ENCODE data around the gene OPN1SW. TPM values are rescaled to one million over a fixed set of nuclear protein-coding genes. Genes with fewer than 3 reads are reported as not detected.

OPN1SW gene, protein sequence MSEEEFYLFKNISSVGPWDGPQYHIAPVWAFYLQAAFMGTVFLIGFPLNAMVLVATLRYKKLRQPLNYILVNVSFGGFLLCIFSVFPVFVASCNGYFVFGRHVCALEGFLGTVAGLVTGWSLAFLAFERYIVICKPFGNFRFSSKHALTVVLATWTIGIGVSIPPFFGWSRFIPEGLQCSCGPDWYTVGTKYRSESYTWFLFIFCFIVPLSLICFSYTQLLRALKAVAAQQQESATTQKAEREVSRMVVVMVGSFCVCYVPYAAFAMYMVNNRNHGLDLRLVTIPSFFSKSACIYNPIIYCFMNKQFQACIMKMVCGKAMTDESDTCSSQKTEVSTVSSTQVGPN
- total RNA-seq (2014; rRNA removed; shearing (Covaris generic)) = not detected in 2 replicates

DNA sequence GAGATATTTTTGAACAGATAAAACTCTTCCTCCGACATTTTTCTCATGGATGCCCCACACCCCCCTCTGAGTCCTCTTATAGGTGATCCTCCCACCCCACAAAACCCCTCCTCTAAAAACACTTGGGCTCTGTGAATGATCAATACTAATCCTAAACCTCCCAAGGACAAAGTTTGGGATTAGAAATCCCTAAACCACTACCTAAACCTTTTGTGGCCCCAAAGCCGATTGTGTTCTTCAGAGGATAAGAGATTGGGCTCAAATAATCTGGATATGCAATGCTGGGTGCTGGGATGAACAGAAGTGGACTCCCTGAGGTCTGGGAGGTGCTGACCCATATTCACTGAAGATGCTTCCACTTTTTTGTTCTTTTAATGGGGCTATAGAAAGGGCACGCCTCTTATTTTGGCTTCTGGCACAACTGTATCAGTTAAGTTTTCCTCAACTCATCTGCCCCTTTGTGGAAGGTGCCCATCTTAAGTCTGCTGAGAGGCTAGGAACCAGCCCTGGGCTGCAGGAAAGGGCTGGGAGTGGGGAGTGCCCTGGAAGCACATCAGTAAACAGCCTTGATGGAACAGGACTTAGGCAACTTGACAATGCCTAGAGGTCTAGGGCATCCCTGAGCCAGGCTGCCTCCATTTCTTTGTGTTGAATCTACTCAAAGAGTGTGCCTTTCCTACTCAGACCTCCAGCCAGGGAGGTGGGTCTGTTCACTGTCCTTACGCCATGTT lies at the start of gene OPN1SW:
Gene OPN1SW, minus strand, starts transcription at position 51 of the 731 bp plus-strand sequence. Its CDS starts 13 bp downstream, at position 38.
- 0 out of 2 replicates have a peak, but pooled peaks cover 7% of the 10 kb centered on the region for H3K4me1 ChIP-seq (replicated peaks)
- H3K36me3 ChIP-seq = peaks cover 38% of the 10 kb centered on the region
- no peaks in the 10 kb centered on the region for H3K9me3 ChIP-seq (replicated peaks)
- DNase-seq (ENCODE audit: low read depth in 1 of 2, low spot score in 2 of 2) = no peak
- no peak within 1 kb of the TSS for H3K27ac ChIP-seq
- no peaks in the 10 kb centered on the region for H3K27me3 ChIP-seq (replicated peaks)
- no peak within 1 kb of the TSS for H3K4me3 ChIP-seq

DNA sequence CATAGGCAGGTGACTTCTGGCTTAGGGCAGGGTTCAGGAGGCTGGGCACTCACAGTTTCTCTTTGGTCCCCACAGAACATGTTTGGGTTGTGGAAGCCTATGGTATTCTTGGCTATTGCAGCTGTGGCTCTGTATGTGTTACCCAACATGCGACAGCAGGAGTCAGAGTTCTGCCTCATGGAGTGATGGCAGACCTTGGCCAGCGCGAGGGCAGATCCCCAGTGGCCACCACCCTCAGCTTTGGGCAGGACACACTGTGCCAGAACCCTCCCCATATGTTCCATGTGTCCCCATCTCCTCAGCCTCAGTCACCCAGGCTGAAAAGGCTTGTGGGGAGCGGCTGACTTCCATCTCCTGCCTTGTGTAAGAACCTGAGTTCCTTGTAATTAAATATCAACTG lies 46.1 kb upstream of the OPN1SW start:
- H3K9me3 ChIP-seq (replicated peaks) = no peaks in the 10 kb centered on the region
- no peaks in the 10 kb centered on the region for H3K36me3 ChIP-seq
- H3K4me1 ChIP-seq (replicated peaks) = no peaks in the 10 kb centered on the region
- no peak for DNase-seq (ENCODE audit: low read depth in 1 of 2, low spot score in 2 of 2)
- H3K27ac ChIP-seq = no peak overlapping the region
- no peak overlapping the region for H3K4me3 ChIP-seq
- no peaks in the 10 kb centered on the region for H3K27me3 ChIP-seq (replicated peaks)

DNA sequence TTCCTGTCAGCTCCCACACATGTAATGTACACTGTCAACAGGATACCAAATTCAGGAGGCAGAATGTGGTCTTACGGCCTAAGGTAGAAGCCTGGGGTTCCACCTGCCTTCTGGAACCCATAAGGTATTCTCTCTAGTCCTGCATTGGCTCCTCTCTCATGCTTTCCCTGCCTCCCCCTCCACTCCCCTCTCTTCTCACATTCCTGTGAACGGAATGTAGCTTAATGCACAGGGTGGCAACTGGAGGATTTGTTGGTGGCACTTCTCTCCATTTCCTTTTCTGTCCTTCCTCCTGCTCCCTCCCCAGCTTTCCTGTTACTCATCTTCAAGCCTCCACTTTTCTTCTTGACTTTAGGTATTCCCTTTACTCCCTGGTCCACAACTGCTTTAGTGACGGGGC lies 43.1 kb upstream of the OPN1SW start:
- no peak overlapping the region for H3K4me3 ChIP-seq
- no peaks in the 10 kb centered on the region for H3K27me3 ChIP-seq (replicated peaks)
- H3K36me3 ChIP-seq = no peaks in the 10 kb centered on the region
- DNase-seq (ENCODE audit: low read depth in 1 of 2, low spot score in 2 of 2) = no peak
- H3K4me1 ChIP-seq (replicated peaks) = no peaks in the 10 kb centered on the region
- H3K9me3 ChIP-seq (replicated peaks) = no peaks in the 10 kb centered on the region
- no peak overlapping the region for H3K27ac ChIP-seq

DNA sequence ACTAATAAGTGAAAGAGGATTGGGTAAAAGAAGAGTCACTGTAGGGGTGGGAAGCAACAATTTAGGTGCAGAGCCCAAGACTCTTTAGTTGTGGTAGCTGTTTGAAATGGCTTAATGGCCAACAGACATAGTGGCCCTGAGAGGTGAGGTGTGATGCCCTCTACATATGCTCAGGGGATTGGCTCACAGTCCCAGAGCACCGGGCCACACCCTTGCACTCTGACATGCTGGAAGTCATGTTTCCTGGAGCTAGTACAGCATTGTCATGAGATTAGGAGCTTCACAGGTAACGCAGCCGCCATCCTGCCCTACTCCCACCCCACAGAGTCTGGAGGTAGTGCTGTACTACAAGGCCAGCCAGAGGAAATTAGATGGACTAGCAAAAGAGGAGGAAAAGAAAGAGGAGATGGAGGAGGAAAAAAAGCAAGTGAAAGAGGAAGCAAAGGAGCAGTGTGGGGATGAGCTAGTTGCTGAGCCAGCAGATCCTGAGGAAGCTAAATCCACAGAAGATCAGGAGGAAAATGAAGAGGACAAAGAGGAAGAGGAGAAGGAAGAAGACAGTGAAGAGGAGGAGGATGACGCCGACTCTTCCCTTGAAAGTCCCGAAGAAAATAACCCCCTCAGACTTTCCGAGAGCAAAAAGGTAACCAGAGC lies 39.8 kb upstream of the OPN1SW start:
- Histone ChIP-seq H3K27ac (no peak overlapping the region), H3K27me3 (replicated peaks) (no peaks in the 10 kb centered on the region), H3K36me3 (no peaks in the 10 kb centered on the region), H3K4me1 (replicated peaks) (no peaks in the 10 kb centered on the region), H3K9me3 (replicated peaks) (no peaks in the 10 kb centered on the region), H3K4me3 (no peak overlapping the region)
- no peak for DNase-seq (ENCODE audit: low read depth in 1 of 2, low spot score in 2 of 2)

DNA sequence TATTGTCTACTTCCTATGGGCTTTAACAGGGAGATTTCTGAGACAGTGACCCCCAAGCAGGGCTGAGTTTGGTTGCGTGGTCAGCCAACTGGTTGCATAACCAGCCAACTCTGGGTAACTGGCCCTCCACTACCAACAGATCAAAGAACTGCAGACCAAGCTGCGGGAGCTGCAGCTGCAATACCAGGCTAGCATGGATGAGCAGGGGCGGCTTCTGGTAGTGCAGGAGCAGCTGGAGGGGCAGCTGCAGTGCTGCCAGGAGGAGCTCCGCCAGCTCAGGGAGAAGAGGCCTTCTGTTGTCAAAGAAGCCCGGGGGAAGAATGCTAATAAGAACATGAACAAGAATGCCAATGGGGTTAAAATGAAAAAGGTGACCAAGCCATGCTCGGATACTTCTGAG lies 38.9 kb upstream of the OPN1SW start:
- no peak for DNase-seq (ENCODE audit: low read depth in 1 of 2, low spot score in 2 of 2)
- Histone ChIP-seq H3K9me3 (replicated peaks) (no peaks in the 10 kb centered on the region), H3K27me3 (replicated peaks) (no peaks in the 10 kb centered on the region), H3K4me3 (no peak overlapping the region), H3K4me1 (replicated peaks) (no peaks in the 10 kb centered on the region), H3K27ac (no peak overlapping the region), H3K36me3 (no peaks in the 10 kb centered on the region)

DNA sequence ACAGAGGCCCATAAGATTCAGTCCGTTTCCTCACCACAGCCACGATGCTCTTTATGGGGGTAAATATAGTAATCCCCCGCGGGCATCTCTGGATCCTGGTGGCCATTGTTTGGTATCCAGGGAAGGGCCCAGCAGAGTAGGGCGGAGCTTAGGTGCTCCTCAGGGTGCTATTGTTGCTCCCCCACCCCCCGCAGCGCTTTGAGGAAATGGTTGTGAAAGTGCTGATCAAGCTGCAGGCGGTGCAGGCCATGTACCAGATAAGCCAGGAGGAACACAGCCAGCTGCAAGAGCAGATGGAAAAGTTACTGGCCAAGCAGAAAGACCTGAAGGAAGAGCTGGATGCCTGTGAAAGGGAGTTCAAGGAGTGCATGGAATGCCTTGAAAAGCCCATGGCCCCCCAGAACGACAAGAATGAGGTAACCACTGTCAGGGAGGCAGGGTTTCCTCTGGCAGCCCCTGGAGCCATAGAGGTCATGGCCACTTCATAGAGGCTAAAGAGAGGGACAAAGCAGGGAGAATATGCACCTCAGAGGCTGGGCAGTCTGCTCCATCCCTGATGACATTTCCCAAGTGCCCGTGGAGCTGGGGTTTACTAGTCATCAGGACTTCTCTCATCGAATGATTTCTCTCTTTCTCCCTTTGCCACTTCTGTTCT lies 37.0 kb upstream of the OPN1SW start:
- Histone ChIP-seq H3K27me3 (replicated peaks) (no peaks in the 10 kb centered on the region), H3K4me1 (replicated peaks) (no peaks in the 10 kb centered on the region), H3K9me3 (replicated peaks) (no peaks in the 10 kb centered on the region), H3K27ac (no peak overlapping the region), H3K4me3 (no peak overlapping the region), H3K36me3 (no peaks in the 10 kb centered on the region)
- no peak for DNase-seq (ENCODE audit: low read depth in 1 of 2, low spot score in 2 of 2)

DNA sequence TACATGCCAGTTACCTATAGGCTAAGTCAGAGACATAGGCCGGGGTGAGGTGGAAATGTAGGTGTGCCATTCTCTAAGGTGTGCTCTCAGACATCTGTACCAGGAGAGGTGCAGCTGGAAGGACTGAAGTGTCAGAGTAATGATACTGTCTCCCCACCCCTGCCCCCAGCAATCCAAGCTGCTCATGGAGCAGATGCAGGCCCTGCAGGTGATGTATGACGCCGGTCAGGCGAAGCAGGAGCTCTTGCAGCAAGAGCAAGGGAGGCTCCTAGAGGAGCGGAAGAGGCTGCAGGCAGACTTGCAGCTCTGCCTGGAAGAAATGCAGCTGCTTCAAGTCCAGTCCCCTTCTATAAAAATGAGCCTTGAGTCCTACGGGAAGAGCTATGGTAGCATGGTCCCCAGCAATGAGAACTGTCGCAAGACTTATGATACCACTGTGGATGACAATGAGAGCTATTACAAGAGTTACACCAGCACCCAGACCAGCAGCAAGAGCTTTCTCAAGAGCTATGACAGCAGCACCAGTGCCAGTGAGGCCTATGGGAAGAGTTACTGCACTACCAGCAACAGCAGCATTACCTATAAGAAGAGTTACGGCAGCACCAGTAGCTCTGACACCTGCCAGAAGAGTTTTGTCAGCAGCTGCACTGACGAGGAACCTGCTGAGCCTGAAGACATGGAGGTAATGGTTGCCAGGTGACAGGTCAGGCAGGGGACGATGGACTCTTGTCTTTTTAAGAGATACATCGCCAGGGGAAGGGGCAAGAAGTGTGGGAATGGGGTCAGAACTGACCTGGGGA lies 36.2 kb upstream of the OPN1SW start:
- no peaks in the 10 kb centered on the region for H3K36me3 ChIP-seq
- H3K4me3 ChIP-seq = no peak overlapping the region
- no peaks in the 10 kb centered on the region for H3K27me3 ChIP-seq (replicated peaks)
- no peak for DNase-seq (ENCODE audit: low read depth in 1 of 2, low spot score in 2 of 2)
- no peaks in the 10 kb centered on the region for H3K4me1 ChIP-seq (replicated peaks)
- H3K27ac ChIP-seq = no peak overlapping the region
- H3K9me3 ChIP-seq (replicated peaks) = no peaks in the 10 kb centered on the region

DNA sequence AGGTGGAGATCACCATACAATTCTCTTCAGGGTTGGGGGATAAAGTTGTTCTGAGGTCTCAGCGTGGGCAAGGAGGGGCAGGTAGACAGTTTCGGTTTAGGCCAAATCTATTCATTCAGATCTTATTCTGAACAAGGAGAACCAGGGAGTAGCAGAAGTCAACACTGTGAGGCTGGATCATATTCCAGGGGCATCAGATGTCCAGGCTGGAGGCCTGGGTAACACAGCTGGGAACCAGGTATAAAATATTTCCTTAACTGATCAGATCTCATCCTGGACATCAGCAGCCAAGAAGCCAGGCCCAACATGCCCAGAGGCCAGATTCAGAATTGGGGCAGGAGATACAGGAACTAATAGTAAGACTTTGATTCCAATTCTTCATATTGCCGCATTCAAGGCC lies 35.4 kb upstream of the OPN1SW start:
- no peak overlapping the region for H3K27ac ChIP-seq
- H3K27me3 ChIP-seq (replicated peaks) = no peaks in the 10 kb centered on the region
- no peak overlapping the region for H3K4me3 ChIP-seq
- 0 out of 2 replicates have a peak, but pooled peaks cover 3% of the 10 kb centered on the region for H3K36me3 ChIP-seq
- no peaks in the 10 kb centered on the region for H3K9me3 ChIP-seq (replicated peaks)
- H3K4me1 ChIP-seq (replicated peaks) = no peaks in the 10 kb centered on the region
- DNase-seq (ENCODE audit: low read depth in 1 of 2, low spot score in 2 of 2) = no peak

DNA sequence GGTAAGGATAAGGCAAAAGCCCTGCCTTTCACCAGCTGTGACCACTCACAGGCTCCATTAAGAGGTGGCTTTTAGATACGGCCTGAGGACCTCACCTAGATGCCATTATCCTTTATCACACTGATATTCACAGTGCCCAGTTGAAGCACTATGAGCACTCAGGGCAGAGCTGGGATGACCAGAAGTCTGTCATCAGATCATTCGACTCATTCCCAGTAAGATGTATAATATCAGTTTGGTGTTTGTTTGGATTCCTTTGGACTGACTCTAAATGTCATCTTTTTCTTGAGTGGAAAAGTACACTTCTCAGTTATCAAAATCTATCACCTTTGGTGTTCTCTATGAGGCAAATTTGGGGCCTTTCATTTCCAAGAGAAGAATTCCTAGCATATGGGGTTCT lies 34.9 kb upstream of the OPN1SW start:
- Histone ChIP-seq H3K36me3 (0 out of 2 replicates have a peak, but pooled peaks cover 3% of the 10 kb centered on the region), H3K4me3 (no peak overlapping the region), H3K9me3 (replicated peaks) (no peaks in the 10 kb centered on the region), H3K4me1 (replicated peaks) (no peaks in the 10 kb centered on the region), H3K27ac (no peak overlapping the region), H3K27me3 (replicated peaks) (no peaks in the 10 kb centered on the region)
- DNase-seq (ENCODE audit: low read depth in 1 of 2, low spot score in 2 of 2) = no peak

DNA sequence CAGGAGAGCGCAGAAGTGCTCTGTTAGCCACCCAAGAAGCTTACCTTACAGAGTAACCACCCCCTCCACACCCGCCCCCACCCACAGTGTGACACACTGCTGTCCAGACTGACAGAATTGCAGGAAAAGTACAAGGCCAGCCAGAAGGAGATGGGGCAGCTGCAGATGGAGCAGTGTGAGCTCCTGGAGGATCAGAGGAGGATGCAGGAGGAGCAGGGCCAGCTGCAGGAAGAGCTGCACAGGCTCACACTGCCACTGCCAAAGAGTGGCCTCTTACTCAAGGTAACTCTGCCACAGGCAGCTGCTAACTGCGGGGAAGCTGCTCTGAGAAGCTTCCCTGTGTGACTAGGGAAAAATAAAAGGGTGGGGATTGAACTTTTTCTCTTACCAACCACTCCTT lies 33.8 kb upstream of the OPN1SW start:
- Histone ChIP-seq H3K27me3 (replicated peaks) (no peaks in the 10 kb centered on the region), H3K9me3 (replicated peaks) (no peaks in the 10 kb centered on the region), H3K27ac (no peak overlapping the region), H3K36me3 (peaks cover 3% of the 10 kb centered on the region; the same call in 1 of the 2 replicates), H3K4me1 (replicated peaks) (no peaks in the 10 kb centered on the region), H3K4me3 (no peak overlapping the region)
- DNase-seq (ENCODE audit: low read depth in 1 of 2, low spot score in 2 of 2) = no peak

DNA sequence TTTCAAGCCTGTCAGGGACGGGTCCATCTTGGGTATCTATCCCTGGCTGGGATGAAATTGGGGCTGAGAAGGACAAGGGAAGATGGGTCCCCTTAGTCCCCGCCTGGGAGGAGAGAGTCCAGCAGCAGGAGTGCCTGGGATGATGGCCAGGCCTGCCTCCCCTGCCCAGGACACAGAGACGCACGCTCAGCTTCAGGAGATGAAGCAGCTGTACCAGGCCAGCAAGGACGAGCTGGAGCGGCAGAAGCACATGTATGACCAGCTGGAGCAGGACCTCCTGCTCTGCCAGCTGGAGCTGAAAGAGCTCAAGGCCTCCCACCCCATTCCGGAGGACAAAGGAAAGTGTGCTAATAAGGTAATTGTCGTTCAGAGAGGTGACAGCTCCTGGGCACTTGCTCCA lies 31.6 kb upstream of the OPN1SW start:
- Histone ChIP-seq H3K27ac (no peak overlapping the region), H3K4me1 (replicated peaks) (no peaks in the 10 kb centered on the region), H3K9me3 (replicated peaks) (no peaks in the 10 kb centered on the region), H3K36me3 (peaks cover 3% of the 10 kb centered on the region; the same call in 1 of the 2 replicates), H3K4me3 (no peak overlapping the region), H3K27me3 (replicated peaks) (no peaks in the 10 kb centered on the region)
- DNase-seq (ENCODE audit: low read depth in 1 of 2, low spot score in 2 of 2) = no peak

DNA sequence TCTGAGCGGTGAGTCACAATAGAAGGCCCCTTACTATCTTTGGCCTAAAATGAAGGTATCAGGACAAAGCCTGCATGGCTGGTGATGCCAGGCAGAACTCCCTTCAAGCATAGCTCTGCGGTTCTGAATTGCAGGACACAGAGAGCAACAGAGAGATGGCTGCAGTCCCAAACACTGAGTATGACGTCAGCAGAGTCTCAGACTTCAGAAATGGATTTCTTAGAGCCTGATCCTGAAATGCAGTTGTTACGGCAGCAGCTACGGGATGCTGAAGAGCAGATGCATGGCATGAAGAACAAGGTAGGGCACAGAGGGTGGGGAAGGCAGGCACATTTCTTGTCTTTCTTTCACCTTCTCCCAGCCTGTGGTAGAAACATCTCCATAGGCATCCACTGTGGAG lies 29.6 kb upstream of the OPN1SW start:
- Histone ChIP-seq H3K27me3 (replicated peaks) (no peaks in the 10 kb centered on the region), H3K27ac (no peak overlapping the region), H3K36me3 (peaks cover 3% of the 10 kb centered on the region; the same call in 1 of the 2 replicates), H3K9me3 (replicated peaks) (no peaks in the 10 kb centered on the region), H3K4me1 (replicated peaks) (no peaks in the 10 kb centered on the region), H3K4me3 (no peak overlapping the region)
- DNase-seq (ENCODE audit: low read depth in 1 of 2, low spot score in 2 of 2) = no peak

DNA sequence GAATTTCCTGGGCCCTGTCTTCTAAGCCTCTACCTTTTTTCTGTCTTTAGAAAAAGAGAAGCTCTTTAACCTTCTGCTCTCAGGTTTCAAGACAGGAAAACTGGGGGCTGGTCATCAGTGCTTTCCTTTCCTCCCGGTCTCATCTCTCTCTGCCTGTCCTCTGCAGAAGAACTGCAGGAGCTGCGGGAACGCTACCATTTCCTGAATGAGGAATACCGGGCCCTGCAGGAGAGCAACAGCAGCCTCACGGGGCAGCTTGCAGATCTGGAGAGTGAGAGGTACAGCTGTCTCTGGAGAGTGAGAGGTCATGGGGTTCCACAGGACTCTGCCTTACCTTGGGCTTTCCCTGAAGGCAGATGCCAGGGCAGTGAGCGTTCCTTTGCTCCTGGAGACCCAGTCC lies 28.9 kb upstream of the OPN1SW start:
- Histone ChIP-seq H3K4me1 (replicated peaks) (no peaks in the 10 kb centered on the region), H3K9me3 (replicated peaks) (no peaks in the 10 kb centered on the region), H3K27ac (no peak overlapping the region), H3K4me3 (no peak overlapping the region), H3K27me3 (replicated peaks) (no peaks in the 10 kb centered on the region), H3K36me3 (peaks cover 3% of the 10 kb centered on the region; the same call in 1 of the 2 replicates)
- DNase-seq (ENCODE audit: low read depth in 1 of 2, low spot score in 2 of 2) = no peak
